HG02571 (cell line): ENCODE measurements around the gene KNL1.
"Not testable (repeated sequence)": the region's sequence is repeated elsewhere in the genome, so short reads cannot be mapped to it uniquely, and the experiment has no call there.

ENCODE experiments used
- ATAC-seq: cut with Tn5 transposase; IDR thresholded peaks from one replicate; pipeline ENCODE4 v1.9.1; 2021; ENCODE audit warnings: mild to moderate bottlenecking, moderate library complexity; ENCODE audit not compliant: unreplicated experiment

KNL1 gene

DNA sequence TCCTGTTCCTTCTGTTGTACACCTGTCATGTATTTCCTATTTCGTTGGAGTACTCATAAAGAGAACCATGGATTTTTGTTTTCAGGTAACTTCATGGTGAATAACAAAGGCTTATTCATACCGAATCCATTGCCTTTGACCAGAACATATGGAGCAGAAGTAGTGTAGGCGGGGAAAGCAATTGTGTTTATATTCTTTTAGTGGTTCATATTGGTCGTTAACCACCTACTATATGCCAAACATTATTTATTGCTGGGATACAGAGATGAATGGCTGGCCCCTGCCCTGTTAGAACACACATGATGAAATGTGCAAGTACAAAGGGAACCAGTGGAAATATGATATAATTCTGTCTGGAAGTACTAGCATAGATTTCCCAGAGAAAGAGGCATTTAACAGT, 15.2 kb upstream of the KNL1 start:
- ATAC-seq: no peak

DNA sequence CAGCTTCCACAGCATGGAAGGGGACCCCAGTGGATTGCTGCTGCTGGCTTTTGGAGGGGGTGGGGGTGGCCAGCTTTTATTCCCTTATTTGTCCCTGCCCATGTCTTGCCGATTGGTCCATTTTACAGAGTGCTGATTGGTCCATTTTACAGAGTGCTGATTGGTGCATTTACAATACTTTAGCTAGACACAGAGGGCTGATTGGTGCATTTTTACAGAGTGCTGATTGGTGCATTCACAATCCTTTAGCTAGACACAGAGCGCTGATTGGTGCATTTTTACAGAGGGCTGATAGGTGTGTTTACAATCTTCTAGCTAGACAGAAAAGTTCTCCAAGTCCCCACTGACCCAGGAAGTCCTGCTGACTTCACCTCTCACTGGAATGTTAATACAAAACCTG, 12.3 kb upstream of the KNL1 start:
- ATAC-seq: not testable (repeated sequence)

DNA sequence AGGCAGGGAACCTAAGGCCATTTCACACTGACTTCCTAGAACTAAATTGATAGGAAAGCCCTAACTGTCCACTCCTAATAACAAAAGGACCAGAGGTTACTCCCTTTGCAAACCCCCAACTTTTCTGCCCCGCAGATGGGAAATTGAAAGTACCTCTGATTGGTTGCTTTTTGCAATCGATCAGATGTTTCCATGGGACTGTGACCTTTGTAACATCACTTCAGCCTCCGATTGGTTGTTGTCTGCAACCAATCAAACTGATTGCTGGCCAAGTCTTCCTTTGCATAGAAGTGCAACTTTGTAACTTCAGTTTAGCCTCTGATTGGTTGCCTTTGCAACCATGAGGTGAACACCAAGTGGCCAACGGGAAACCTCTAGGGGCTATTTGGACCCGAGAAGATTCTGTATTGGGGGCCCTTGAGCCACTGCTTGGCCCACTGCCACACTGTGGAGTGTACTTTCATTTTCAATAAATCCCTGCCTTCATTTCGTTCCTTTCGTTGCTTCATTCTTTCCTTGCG, 11.3 kb upstream of the KNL1 start:
- no peak for ATAC-seq

- ATAC-seq: no peak
Measured at GRCh38 chr15:40584191-40584590, 9.9 kb upstream of the KNL1 start.

GRCh38 chr15:40590667-40591050, 3.4 kb upstream of the KNL1 start:
- no peak for ATAC-seq

- ATAC-seq: no peak
Measured at GRCh38 chr15:40591389-40591788, 2.7 kb upstream of the KNL1 start.

GRCh38 chr15:40593165-40593564, 884 bp upstream of the KNL1 start:
- ATAC-seq: no peak

- ATAC-seq: peak; percentile 44
Measured at GRCh38 chr15:40594429-40594836, 384 bp downstream of the KNL1 start.

- no peak for ATAC-seq
Measured at GRCh38 chr15:40595219-40595618, 1.2 kb downstream of the KNL1 start.

GRCh38 chr15:40595773-40596172, 1.7 kb downstream of the KNL1 start:
- ATAC-seq: no peak

GRCh38 chr15:40597024-40597423, 3.0 kb downstream of the KNL1 start:
- ATAC-seq: no peak

- ATAC-seq: no peak
Measured at GRCh38 chr15:40598126-40598525, 4.1 kb downstream of the KNL1 start.

GRCh38 chr15:40598672-40599071, 4.6 kb downstream of the KNL1 start:
- no peak for ATAC-seq

- no peak for ATAC-seq
Measured at GRCh38 chr15:40600956-40601355, 6.9 kb downstream of the KNL1 start.

DNA sequence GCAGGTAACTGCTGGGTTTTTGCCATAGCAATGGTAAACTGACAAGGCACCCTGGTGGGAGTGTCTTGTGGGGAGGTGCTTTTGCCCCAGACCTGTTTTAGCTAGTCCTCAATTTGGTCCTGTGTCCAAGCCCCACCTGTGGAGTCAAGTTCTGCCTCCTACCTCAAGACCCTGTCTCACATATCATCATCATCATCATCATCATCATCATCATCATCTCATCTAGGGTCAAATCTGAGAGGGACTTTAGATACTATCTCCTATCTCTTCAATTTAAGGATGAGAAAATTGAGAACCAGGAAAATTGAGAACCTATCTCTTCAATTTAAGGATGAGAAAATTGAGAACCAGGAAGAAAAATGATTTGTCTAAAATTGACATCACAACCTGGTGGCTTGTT, 9.9 kb downstream of the KNL1 start:
- no peak for ATAC-seq

- ATAC-seq: no peak
Measured at GRCh38 chr15:40613080-40613479, 19.0 kb downstream of the KNL1 start.

- ATAC-seq: no peak
Measured at GRCh38 chr15:40618023-40618422, 24.0 kb downstream of the KNL1 start.

GRCh38 chr15:40618906-40619305, 24.9 kb downstream of the KNL1 start:
- ATAC-seq: no peak

DNA sequence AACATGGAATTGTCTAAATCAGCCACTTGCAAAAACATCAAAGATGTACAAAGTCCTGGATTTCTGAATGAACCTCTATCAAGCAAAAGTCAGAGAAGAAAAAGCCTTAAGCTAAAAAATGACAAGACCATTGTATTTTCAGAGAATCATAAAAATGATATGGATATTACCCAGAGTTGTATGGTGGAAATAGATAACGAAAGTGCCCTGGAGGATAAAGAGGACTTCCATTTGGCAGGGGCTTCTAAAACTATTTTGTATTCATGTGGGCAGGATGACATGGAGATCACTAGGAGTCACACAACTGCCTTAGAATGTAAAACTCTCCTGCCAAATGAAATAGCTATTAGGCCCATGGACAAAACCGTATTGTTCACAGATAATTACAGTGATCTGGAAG, 29.3 kb downstream of the KNL1 start:
- no peak for ATAC-seq

DNA sequence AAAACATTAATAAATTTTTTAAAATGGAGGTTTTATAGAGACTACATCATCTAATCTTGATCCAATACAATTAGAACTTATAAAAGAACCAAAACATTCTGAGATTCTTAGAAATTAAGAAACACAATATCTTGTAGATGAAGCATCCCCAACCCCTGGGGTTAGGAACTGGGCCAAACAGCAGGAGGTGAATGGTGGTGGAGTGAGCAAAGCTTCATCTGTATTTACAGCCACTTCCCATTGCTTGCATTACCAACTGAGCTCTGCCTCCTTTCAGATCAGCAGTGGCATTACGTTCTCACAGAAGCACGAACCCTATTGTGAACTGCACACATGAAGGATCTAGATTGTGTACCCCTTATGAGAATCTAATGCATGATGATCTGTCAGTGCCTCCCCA, 36.3 kb downstream of the KNL1 start:
- no peak for ATAC-seq

- ATAC-seq: no peak
Measured at GRCh38 chr15:40633178-40633577, 39.1 kb downstream of the KNL1 start.

- no peak for ATAC-seq
Measured at GRCh38 chr15:40637221-40637745, 43.2 kb downstream of the KNL1 start.

DNA sequence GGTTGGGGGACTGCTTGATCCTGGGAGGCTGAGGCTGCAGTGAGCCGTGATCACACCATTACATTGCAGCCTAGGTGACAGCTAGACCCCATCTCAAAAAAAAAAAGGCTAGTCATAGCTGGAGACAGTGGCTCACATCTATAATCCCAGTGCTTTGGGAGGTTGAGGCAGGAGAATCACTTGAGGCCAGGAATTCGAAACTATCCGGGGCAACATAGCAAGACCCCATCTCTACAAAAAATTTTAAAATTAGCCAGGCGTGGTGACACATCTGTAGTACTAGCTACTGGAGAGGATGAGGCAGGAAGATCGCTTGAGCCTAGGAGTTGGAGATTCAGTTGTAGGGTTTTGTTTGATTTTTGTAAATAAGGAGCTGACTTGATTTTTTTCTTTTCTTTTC, 45.6 kb downstream of the KNL1 start:
- ATAC-seq: no peak
